Adrenal gland (tissue), 5 donors: ENCODE results near the gene ASZ1.

Source experiments
- CTCF ChIP-seq, 6 experiments: fragments of 450-650 bp in 4 of 6; fragments of 200-600 bp in 2 of 6; sonication (generic) in 1 of 6; IDR thresholded peaks; 1 replicate in 5 of 6; 2 replicates in 1 of 6; pipeline versions ENCODE4 v1.5.1 to v1.8.0; 2016 to 2021; ENCODE audit warnings: antibody characterized with exemption in 6 of 6, mild to moderate bottlenecking in 2 of 6, moderate library complexity in 1 of 6
- POLR2A ChIP-seq, 2 donors: fragments of 450-650 bp; IDR thresholded peaks; one replicate each; pipeline ENCODE4 v1.6.1; 2017; ENCODE audit warnings: antibody characterized with exemption in 2 of 2, mild to moderate bottlenecking in 2 of 2, moderate library complexity in 1 of 2
- donor health status: DM: no; HTN: no; CAD: no.

DNA sequence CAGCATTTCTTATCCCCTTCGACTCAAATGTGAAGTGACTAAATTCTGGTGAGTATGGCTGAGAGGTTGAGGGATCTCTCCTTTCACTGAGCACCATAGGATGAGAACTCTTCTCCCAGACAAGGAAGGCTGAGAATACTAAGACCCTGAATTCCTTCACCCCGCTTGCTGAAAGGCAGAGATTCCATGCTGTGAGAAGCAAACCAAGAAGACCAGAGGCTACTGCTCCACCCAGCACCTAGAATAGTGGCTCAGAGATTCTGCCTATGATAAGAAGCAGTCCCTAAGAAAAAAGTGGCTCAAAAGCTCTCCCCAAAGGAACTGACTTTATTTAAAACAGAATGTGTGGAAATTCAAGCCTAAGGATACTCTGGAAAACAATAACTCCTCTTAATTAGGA is 77.7 kb downstream of the ASZ1 start:
- TF ChIP-seq CTCF (IDR thresholded peaks at IDR 0.05): no peak
- no peak for TF ChIP-seq POLR2A (IDR thresholded peaks at IDR 0.05)
